NCI-H2227 (cell line): Measurements from ENCODE around the gene ABCG1.

Experiments used
- DNase-seq: peaks from one replicate; lab custom pipeline; 2025; ENCODE audit not compliant: unreplicated experiment; lab: John Stamatoyannopoulos, UW

The ABCG1 gene

DNA sequence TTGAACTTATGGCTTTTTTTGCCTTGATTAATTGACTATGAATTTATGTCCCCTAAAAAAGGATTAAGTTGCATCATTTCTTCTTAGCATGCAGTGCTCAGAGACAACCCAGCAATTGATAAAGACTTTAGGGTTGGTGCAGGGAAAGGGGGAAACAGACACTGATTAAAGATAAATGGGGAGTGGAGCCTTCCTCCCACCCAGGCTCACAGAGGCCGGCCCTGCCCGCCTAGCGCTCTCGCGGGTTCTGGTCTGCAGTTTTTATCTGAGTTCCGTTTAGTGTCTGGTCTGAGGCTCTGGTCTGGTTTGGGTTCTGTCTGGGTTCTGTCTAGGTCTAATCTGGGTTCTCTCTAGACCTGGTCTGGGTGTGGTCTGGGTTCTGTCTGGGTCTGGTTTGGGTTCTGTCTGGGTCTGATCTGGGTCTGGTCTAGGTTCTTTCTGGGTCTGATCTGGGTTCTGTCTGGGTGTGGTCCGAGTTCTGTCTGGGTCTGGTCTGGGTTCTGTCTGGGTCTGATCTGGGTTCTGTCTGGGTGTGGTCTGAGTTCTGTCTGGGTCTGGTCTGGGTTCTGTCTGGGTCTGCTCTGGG lies 48.1 kb downstream of the ABCG1 start:
- no peak for DNase-seq

DNA sequence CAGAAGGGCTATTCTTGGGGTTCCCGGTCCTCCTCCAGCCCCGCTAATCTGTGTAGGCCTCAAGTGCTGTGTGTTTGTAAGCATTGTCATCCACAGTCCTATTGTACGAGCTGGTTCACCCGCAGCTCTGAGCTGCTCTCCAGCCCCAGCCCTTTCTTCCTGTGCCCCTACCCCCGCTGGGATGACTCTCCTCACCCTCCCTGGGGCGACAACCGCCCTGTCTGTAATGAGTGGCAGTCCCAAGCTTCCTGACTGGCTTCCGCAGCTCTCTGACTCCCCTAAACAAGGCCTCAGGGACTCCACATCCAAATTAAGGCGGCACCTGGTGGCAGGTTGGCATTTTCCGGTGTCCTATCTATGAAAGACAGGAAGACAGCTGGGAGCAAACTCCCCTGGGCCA lies 50.4 kb downstream of the ABCG1 start:
- DNase-seq = no peak

DNA sequence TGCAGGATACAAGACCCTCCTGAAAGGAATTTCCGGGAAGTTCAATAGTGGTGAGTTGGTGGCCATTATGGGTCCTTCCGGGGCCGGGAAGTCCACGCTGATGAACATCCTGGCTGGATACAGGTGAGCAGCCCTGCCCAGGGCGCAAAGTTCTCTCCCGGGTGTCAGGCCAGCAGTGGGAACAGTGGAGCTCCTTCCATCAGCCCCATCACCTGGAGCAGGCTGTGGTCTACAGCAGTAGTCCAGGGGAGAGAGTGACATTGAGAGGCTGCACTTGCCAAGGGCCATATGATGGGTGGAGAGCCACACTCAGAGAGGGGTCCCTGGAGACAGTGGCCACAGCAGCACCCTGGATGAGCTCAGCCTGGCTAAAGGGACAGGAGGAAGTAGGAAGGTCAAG lies 52.1 kb downstream of the ABCG1 start:
- DNase-seq = no peak

DNA sequence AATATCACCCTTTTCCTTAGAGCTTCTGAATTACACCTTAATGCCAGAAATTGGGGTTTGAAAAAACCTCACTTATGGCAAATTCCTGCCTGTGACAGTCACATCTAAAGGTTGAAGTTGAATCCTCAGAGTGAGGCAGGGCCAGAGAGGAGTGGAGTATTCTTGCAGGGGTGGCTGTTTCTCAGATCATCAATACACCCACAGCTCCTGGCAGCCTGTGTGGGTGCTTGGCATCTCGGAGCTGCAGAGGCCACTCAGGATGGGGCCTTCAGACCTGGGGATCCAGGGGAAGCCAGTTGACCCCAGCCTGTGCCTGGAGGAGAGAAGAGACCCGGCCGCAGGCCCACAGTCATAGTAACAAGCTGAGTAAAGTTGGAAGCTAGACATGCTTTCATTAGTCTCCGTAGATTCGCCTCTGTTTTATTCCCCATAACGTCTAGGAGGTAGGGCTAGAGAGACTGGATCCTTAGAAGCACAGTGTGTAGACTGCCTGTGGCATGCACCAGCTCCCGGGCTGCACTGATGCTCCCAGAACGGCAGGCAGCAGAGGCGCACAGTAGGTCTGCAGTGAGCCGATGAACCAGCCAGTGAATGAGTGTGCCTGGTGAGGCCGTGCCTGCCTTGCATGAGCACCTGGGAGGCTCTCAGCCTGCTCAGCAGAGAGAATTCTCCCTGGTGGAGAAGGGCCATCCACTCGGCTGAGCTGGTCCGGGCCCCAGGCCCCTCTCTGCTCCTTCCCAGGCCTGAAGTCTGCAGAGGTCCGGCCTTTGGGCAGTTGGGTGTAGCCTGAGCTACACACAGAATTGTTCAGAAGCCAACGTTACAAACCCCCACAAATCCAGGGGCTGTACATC lies 53.4 kb downstream of the ABCG1 start:
- DNase-seq = no peak

- DNase-seq = no peak
These were observed 54.2 kb downstream of the ABCG1 start for GRCh38 chr21:42272984-42273600.

- no peak for DNase-seq
These were observed 57.1 kb downstream of the ABCG1 start for GRCh38 chr21:42276076-42276475.

DNA sequence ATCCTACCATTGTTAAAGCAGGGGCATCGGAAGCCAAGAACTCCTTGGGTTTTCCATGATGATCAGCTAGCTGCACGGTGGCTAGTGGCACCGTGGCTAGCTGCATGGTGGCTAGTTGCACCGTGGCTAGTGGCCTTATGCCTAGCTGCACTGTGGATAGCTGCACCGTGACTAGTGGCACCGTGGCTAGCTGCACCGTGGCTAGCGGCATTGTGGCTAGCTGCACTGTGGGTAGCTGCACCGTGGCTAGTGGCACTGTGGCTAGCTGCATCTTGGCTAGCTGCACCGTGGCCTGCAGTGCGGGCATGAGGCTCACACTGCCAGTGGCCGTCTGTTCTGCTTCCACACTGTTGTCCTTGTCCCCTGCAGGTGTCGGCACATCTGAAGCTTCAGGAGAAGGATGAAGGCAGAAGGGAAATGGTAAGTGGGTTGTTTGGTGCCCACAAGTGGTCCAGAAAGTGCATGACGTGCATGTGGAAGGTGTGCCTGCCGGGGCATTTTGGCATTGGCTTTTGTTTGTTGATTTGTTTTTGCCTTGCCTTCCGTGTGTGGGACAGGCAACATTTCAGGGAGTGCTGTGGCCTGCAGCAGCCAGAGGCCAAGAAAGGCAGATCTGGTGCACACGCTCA lies 57.7 kb downstream of the ABCG1 start:
- DNase-seq = no peak

GRCh38 chr21:42277593-42277992 lies 58.7 kb downstream of the ABCG1 start:
- DNase-seq = no peak

- DNase-seq = no peak
These were observed 59.7 kb downstream of the ABCG1 start for GRCh38 chr21:42278451-42279149.

DNA sequence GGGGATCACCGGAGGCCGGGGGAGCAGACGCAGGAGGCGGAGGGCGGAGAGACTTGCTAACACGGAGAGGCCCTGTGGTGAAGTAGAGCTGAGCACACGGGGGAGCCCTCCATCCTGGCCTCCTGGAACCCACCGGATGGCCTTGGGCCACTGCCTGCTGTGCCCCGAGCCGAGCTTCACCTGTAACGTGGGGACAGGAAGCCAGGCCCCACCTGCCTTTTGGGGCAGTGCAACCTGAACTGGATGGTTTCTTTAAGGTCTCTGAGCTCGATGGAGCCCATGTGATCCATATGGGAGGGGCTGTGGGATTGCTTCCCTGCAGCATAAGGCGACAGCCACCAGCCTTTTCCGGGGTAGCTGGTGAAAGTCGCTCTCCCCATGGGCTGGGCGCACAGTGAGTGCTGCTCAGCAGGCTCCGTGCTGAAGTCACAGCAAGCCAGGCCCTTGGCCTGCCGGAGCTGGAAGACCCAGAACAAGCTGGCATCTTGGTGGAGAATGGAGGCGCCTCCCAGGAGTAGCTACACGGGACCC lies 60.5 kb downstream of the ABCG1 start:
- DNase-seq = no peak

- DNase-seq = no peak
These were observed 60.9 kb downstream of the ABCG1 start for GRCh38 chr21:42279888-42280287.

- DNase-seq = no peak
These were observed 61.6 kb downstream of the ABCG1 start for GRCh38 chr21:42280356-42281180.

GRCh38 chr21:42281181-42281680 lies 62.3 kb downstream of the ABCG1 start:
- no peak for DNase-seq

GRCh38 chr21:42282021-42282420 lies 63.1 kb downstream of the ABCG1 start:
- no peak for DNase-seq

GRCh38 chr21:42282715-42283114 lies 63.8 kb downstream of the ABCG1 start:
- DNase-seq = no peak

GRCh38 chr21:42285569-42286245 lies 66.8 kb downstream of the ABCG1 start:
- DNase-seq = no peak

DNA sequence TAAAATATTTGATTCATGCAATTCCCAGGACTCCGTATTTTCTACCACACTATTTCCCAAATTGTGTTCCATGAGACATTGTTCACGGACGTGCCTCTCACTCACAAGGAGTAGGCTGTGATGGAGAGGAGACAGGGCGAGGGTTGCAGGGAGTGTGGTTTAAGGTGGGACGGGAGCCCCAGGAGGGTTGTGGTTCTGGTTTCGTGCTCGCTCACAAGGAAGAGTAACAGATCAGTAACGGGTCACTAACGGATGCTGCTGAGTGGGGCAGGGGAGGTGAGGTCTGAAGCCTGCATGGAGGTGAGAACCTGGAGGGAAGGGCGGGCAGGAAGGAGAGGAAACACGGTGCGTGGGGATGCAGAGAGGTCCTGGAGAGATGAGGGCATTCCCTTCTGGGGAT lies 67.5 kb downstream of the ABCG1 start:
- no peak for DNase-seq

DNA sequence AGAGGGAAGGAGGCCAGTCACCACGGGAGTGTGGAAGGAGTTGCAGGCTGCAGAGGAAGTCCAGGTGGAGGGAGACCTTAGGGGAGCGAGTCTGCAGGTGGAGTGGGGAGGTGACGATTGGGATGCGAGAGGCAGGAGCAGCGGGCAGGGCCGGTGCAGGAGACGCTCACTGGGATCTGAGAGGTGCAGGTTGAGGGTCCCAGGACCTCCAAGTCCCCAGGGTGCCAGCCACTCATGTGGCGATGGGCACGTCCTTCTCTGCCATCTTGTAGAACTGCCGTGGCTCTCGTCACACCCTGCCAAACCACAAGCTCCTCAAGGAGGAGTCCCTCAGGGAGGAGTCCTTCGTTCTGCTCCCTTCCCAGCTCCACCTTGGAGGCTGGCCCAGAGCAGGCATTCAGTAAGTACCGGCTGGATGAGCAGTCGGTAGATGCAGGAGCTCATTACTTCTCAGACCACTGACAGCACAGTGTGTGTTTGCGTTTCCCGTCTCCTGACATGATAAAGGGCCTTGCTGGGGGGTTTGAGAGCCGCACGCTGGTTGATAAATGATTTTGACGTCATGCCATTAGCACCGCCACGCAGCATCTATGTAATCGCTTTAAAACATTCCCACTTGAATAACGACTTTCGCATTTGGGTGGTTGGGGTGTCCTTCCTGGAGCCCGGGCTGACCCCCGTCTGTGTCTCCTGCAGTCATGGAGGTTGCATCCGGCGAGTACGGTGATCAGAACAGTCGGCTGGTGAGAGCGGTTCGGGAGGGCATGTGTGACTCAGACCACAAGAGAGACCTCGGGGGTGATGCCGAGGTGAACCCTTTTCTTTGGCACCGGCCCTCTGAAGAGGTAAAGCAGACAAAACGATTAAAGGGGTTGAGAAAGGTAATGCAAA lies 68.5 kb downstream of the ABCG1 start:
- no peak for DNase-seq
